Measurements from ENCODE around the gene TRIO.

- TF ChIP-seq POLR2AphosphoS5 (IDR thresholded peaks at IDR 0.05; ENCODE audit: low read depth, low read length) (no peak), RFX5 (IDR thresholded peaks at IDR 0.05; ENCODE audit: low read length) (no peak), YY1 (IDR thresholded peaks at IDR 0.05; ENCODE audit: low read depth) (no peak), FOXM1 (IDR thresholded peaks at IDR 0.05; ENCODE audit: low read depth) (no peak), SIN3A (IDR thresholded peaks at IDR 0.05; ENCODE audit: borderline replicate concordance, low read depth, low read length) (no peak), EP300 (IDR thresholded peaks at IDR 0.05; ENCODE audit: borderline replicate concordance in 1 of 2, low read depth in 1 of 2, low read length in 1 of 2) (no peak), USF1 (IDR thresholded peaks at IDR 0.05; ENCODE audit: borderline replicate concordance, low read depth) (no peak)
- TF ChIP-seq, protein P1, sequence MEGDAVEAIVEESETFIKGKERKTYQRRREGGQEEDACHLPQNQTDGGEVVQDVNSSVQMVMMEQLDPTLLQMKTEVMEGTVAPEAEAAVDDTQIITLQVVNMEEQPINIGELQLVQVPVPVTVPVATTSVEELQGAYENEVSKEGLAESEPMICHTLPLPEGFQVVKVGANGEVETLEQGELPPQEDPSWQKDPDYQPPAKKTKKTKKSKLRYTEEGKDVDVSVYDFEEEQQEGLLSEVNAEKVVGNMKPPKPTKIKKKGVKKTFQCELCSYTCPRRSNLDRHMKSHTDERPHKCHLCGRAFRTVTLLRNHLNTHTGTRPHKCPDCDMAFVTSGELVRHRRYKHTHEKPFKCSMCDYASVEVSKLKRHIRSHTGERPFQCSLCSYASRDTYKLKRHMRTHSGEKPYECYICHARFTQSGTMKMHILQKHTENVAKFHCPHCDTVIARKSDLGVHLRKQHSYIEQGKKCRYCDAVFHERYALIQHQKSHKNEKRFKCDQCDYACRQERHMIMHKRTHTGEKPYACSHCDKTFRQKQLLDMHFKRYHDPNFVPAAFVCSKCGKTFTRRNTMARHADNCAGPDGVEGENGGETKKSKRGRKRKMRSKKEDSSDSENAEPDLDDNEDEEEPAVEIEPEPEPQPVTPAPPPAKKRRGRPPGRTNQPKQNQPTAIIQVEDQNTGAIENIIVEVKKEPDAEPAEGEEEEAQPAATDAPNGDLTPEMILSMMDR (IDR thresholded peaks at IDR 0.05): no peak
- TF ChIP-seq, protein P2, sequence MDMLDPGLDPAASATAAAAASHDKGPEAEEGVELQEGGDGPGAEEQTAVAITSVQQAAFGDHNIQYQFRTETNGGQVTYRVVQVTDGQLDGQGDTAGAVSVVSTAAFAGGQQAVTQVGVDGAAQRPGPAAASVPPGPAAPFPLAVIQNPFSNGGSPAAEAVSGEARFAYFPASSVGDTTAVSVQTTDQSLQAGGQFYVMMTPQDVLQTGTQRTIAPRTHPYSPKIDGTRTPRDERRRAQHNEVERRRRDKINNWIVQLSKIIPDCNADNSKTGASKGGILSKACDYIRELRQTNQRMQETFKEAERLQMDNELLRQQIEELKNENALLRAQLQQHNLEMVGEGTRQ (IDR thresholded peaks at IDR 0.05; ENCODE audit: borderline replicate concordance, low read depth, low read length): no peak
- TF ChIP-seq, protein P3, sequence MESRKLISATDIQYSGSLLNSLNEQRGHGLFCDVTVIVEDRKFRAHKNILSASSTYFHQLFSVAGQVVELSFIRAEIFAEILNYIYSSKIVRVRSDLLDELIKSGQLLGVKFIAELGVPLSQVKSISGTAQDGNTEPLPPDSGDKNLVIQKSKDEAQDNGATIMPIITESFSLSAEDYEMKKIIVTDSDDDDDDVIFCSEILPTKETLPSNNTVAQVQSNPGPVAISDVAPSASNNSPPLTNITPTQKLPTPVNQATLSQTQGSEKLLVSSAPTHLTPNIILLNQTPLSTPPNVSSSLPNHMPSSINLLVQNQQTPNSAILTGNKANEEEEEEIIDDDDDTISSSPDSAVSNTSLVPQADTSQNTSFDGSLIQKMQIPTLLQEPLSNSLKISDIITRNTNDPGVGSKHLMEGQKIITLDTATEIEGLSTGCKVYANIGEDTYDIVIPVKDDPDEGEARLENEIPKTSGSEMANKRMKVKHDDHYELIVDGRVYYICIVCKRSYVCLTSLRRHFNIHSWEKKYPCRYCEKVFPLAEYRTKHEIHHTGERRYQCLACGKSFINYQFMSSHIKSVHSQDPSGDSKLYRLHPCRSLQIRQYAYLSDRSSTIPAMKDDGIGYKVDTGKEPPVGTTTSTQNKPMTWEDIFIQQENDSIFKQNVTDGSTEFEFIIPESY (IDR thresholded peaks at IDR 0.05; ENCODE audit: borderline replicate concordance, low read depth): no peak
These were observed 369.4 kb downstream of the TRIO start for GRCh38 chr5:14512574-14512973.
